ENCODE measurements around the gene SETDB2. TPM values are rescaled to one million over a fixed set of nuclear protein-coding genes. Genes with fewer than 3 reads are reported as not detected.
A peak's percentile ranks its signal among the peaks of the same experiment; 100 is the strongest.
"Not testable (repeated sequence)": the region's sequence is repeated elsewhere in the genome, so short reads cannot be mapped to it uniquely, and the experiment has no call there.

Gene SETDB2
- total and polyA plus RNA-seq, 2 donors = 8.1 to 15.5 TPM

DNA sequence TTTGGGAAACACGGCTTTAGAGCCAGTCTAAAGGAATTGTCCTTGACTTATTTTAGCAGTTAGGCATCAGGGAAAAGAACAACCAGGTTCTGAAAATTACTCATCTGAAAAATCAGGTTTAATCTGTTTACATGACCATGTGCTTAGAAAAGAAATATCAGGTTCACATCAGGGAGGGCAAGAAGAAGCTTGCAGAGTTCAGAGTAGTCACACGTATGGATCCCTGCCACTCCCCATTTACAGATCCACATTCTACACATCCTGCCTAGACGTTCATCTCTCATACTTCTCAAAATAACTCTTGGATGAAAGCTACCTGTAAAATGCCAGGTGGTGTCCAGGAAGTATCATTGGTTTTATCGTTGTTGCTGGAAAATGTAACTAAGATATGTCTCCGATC, 37.7 kb downstream of the SETDB2 start:
- DNase-seq (ENCODE audit: low read depth in 6 of 9, low spot score in 9 of 9) = no peak
- Histone ChIP-seq H3K4me3 (ENCODE audit: low read length in 2 of 2) (no peak overlapping the region), H3K9me3 (ENCODE audit: control insufficient read depth in 2 of 2, insufficient read depth in 1 of 2, low read length in 1 of 2) (no peaks in the 10 kb centered on the region), H3K27me3 (ENCODE audit: control insufficient read depth in 2 of 2, insufficient read depth in 1 of 2, low read length in 1 of 2) (no peaks in the 10 kb centered on the region), H3K4me1 (ENCODE audit: control insufficient read depth in 2 of 2, insufficient read depth in 2 of 2, low read length in 2 of 2) (no peaks in the 10 kb centered on the region), H3K36me3 (ENCODE audit: control insufficient read depth in 2 of 2, insufficient read depth in 2 of 2, low read length in 1 of 2) (peaks cover 31 to 68% of the 10 kb centered on the region in 2 donors), H3K27ac (ENCODE audit: low read depth in 1 of 2, low read length in 1 of 2) (no peak overlapping the region)
- WGBS = 93% methylated on average over 5 of the region's 5 CpGs

DNA sequence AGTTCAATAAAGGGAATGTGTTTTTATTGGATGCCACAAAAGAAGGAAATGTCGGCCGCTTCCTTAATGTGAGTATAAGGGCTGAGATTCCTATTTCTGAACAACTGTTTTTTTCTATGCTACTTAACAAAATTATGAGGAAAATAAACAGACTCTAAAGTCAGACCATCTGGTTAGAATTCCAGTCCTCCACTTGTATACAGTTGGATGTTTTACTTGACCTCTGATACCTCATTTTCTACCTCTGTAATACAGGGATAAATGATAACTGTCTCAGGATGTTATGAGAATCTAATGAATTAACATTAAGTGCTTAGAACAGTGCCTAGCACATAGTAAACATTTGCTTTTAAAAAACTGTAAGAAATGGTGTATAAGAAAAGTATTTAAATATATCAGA, 44.5 kb downstream of the SETDB2 start:
- 98% methylated on average over 2 of the region's 2 CpGs for WGBS
- Histone ChIP-seq H3K9me3 (ENCODE audit: control insufficient read depth in 2 of 2, insufficient read depth in 1 of 2, low read length in 1 of 2) (no peaks in the 10 kb centered on the region), H3K27ac (ENCODE audit: low read depth in 1 of 2, low read length in 1 of 2) (no peak overlapping the region), H3K27me3 (ENCODE audit: control insufficient read depth in 2 of 2, insufficient read depth in 1 of 2, low read length in 1 of 2) (no peaks in the 10 kb centered on the region), H3K36me3 (ENCODE audit: control insufficient read depth in 2 of 2, insufficient read depth in 2 of 2, low read length in 1 of 2) (peaks cover 13 to 28% of the 10 kb centered on the region in 2 donors), H3K4me3 (ENCODE audit: low read length in 2 of 2) (no peak overlapping the region), H3K4me1 (ENCODE audit: control insufficient read depth in 2 of 2, insufficient read depth in 2 of 2, low read length in 2 of 2) (no peaks in the 10 kb centered on the region)
- no peak for DNase-seq (ENCODE audit: low read depth in 6 of 9, low spot score in 9 of 9)

DNA sequence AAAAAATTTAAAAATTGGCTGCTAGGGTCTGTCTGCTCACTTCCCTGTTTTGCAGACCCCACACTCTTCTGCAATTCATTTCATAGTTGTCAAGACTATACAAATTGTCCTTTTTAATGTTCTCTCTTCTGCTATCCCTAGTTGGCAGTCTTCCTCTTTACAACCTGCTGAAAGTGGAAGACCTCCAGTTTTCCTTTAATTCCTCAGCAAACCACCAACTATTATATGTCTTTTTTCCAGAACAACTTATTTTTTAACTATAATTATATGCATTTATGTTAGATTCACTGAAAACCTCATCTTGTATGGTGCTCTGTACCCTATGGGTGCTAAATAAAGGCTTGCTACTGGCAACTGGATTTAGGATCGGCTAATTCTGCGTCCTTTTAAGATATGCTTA, 50.6 kb downstream of the SETDB2 start:
- Histone ChIP-seq H3K27me3 (ENCODE audit: control insufficient read depth in 2 of 2, insufficient read depth in 1 of 2, low read length in 1 of 2) (no peaks in the 10 kb centered on the region), H3K4me3 (ENCODE audit: low read length in 2 of 2) (peak overlapping the region; percentile 73 to 84), H3K27ac (ENCODE audit: low read depth in 1 of 2, low read length in 1 of 2) (peak overlapping the region in 1 of 2 donors; percentile 36), H3K4me1 (ENCODE audit: control insufficient read depth in 2 of 2, insufficient read depth in 2 of 2, low read length in 2 of 2) (peaks cover 11 to 19% of the 10 kb centered on the region in 2 donors), H3K9me3 (ENCODE audit: control insufficient read depth in 2 of 2, insufficient read depth in 1 of 2, low read length in 1 of 2) (no peaks in the 10 kb centered on the region), H3K36me3 (ENCODE audit: control insufficient read depth in 2 of 2, insufficient read depth in 2 of 2, low read length in 1 of 2) (peaks cover 6 to 19% of the 10 kb centered on the region in 2 donors)
- 65% methylated on average over 2 of the region's 2 CpGs for WGBS
- DNase-seq (ENCODE audit: low read depth in 6 of 9, low spot score in 9 of 9) = peak in 2 of 9 donors; percentile 7 to 26

DNA sequence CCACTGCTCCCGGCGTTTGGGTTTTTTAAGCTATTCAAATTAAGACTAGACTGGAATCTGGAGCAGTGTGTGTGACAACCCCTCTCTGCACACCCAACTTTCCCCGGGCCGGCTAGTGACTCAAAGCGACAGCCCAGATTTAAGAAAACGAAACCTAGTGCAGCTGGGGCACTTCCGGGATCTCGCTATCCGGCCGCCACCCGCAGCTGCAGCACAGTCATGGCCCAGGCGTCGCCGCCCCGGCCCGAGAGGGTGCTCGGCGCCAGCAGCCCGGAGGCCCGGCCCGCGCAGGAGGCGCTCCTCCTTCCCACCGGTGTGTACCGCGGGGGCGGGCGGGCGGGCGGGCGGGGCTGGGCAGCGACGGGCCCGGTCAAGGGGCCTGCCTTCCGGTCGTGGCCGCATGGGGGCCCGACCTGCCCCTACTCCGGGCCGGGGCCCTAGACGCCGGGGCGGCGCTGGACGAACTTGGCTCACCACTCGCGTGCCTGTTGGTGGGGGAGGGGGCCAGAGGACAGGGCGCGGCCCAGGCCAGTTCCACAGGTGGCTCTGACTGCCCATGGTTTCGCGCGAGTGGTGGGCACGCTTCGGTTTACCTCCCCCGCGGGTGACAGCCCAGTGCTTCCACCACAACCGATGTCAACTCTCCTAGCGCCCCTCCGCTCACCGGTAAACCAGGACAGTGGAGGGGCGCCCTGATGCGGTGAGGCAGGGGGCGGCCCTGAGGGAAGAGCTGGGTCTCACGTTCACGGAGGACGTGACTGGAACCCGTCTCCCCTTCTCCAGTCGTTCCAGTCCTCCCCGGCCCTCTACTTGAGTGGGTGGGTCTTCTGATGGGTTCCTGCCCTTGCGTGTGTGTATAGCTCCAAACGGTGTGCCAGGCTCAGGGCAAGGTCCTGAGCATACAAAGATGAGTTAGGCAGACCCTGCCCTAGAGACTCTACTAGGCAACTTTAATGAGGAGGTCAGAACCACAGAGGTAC, 52.0 kb downstream of the SETDB2 start, which contains the start of gene PHF11:
Gene PHF11 (plus strand): TSS at position 171 of the 980 bp plus-strand sequence. CDS start 49 bp downstream, at position 220.
- H3K27ac ChIP-seq (ENCODE audit: low read depth in 1 of 2, low read length in 1 of 2) = peak within 1 kb of the TSS; percentile 85 to 95
- WGBS = under 1% methylated on average over 71 of the region's 71 CpGs
- DNase-seq (ENCODE audit: low read depth in 6 of 9, low spot score in 9 of 9) = peak; percentile 55 to 91 (median 75)
- H3K9me3 ChIP-seq (ENCODE audit: control insufficient read depth in 2 of 2, insufficient read depth in 1 of 2, low read length in 1 of 2) = no peaks in the 10 kb centered on the region
- peaks cover 6 to 26% of the 10 kb centered on the region in 2 donors for H3K36me3 ChIP-seq (ENCODE audit: control insufficient read depth in 2 of 2, insufficient read depth in 2 of 2, low read length in 1 of 2)
- peaks cover 11 to 19% of the 10 kb centered on the region in 2 donors for H3K4me1 ChIP-seq (ENCODE audit: control insufficient read depth in 2 of 2, insufficient read depth in 2 of 2, low read length in 2 of 2)
- peak within 1 kb of the TSS; percentile 73 to 84 for H3K4me3 ChIP-seq (ENCODE audit: low read length in 2 of 2)
- no peaks in the 10 kb centered on the region for H3K27me3 ChIP-seq (ENCODE audit: control insufficient read depth in 2 of 2, insufficient read depth in 1 of 2, low read length in 1 of 2)

- H3K27me3 ChIP-seq (ENCODE audit: control insufficient read depth in 2 of 2, insufficient read depth in 1 of 2, low read length in 1 of 2); H3K9me3 ChIP-seq (ENCODE audit: control insufficient read depth in 2 of 2, insufficient read depth in 1 of 2, low read length in 1 of 2): not testable (repeated sequence)
- H3K4me3 ChIP-seq (ENCODE audit: low read length in 2 of 2) = peak overlapping the region in 1 of 2 donors; percentile 73
- WGBS = 80% methylated on average over 11 of the region's 11 CpGs
- peaks cover 11 to 19% of the 10 kb centered on the region in 2 donors for H3K4me1 ChIP-seq (ENCODE audit: control insufficient read depth in 2 of 2, insufficient read depth in 2 of 2, low read length in 2 of 2)
- peak in 2 of 9 donors; percentile 15 to 34 for DNase-seq (ENCODE audit: low read depth in 6 of 9, low spot score in 9 of 9)
- H3K27ac ChIP-seq (ENCODE audit: low read depth in 1 of 2, low read length in 1 of 2) = peak overlapping the region in 1 of 2 donors; percentile 80
- H3K36me3 ChIP-seq (ENCODE audit: control insufficient read depth in 2 of 2, insufficient read depth in 2 of 2, low read length in 1 of 2) = peaks cover 6 to 23% of the 10 kb centered on the region in 2 donors
Measured at GRCh38 chr13:49496837-49497236, 52.8 kb downstream of the SETDB2 start.

GRCh38 chr13:49497272-49497671, 53.2 kb downstream of the SETDB2 start:
- Histone ChIP-seq H3K27me3 (ENCODE audit: control insufficient read depth in 2 of 2, insufficient read depth in 1 of 2, low read length in 1 of 2) (no peaks in the 10 kb centered on the region), H3K4me3 (ENCODE audit: low read length in 2 of 2) (no peak overlapping the region), H3K4me1 (ENCODE audit: control insufficient read depth in 2 of 2, insufficient read depth in 2 of 2, low read length in 2 of 2) (peaks cover 11 to 19% of the 10 kb centered on the region in 2 donors), H3K36me3 (ENCODE audit: control insufficient read depth in 2 of 2, insufficient read depth in 2 of 2, low read length in 1 of 2) (peaks cover 6 to 26% of the 10 kb centered on the region in 2 donors), H3K27ac (ENCODE audit: low read depth in 1 of 2, low read length in 1 of 2) (no peak overlapping the region), H3K9me3 (ENCODE audit: control insufficient read depth in 2 of 2, insufficient read depth in 1 of 2, low read length in 1 of 2) (no peaks in the 10 kb centered on the region)
- 98% methylated on average over 5 of the region's 5 CpGs for WGBS
- DNase-seq (ENCODE audit: low read depth in 6 of 9, low spot score in 9 of 9) = no peak

DNA sequence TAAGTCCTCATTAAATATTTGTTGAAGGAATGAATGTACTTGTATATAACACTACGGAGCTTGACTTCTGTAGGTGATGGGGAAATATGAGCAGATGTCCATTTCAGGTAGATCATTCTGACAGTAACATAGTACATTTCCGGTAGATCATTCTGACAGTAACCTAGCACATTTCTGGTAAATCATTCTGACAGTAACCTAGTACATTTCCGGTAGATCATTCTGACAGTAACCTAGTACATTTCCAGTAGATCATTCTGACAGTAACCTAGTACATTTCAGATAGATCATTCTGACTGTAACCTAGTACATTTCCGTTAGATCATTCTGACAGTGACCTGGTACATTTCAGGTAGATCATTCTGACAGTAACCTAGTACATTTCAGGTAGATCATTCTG, 54.1 kb downstream of the SETDB2 start:
- peaks cover 6 to 28% of the 10 kb centered on the region in 2 donors for H3K36me3 ChIP-seq (ENCODE audit: control insufficient read depth in 2 of 2, insufficient read depth in 2 of 2, low read length in 1 of 2)
- no peaks in the 10 kb centered on the region for H3K27me3 ChIP-seq (ENCODE audit: control insufficient read depth in 2 of 2, insufficient read depth in 1 of 2, low read length in 1 of 2)
- WGBS = 94% methylated on average over 4 of the region's 4 CpGs
- H3K27ac ChIP-seq (ENCODE audit: low read depth in 1 of 2, low read length in 1 of 2) = no peak overlapping the region
- no peak overlapping the region for H3K4me3 ChIP-seq (ENCODE audit: low read length in 2 of 2)
- no peak for DNase-seq (ENCODE audit: low read depth in 6 of 9, low spot score in 9 of 9)
- no peaks in the 10 kb centered on the region for H3K9me3 ChIP-seq (ENCODE audit: control insufficient read depth in 2 of 2, insufficient read depth in 1 of 2, low read length in 1 of 2)
- H3K4me1 ChIP-seq (ENCODE audit: control insufficient read depth in 2 of 2, insufficient read depth in 2 of 2, low read length in 2 of 2) = peaks cover 11 to 19% of the 10 kb centered on the region in 2 donors

- 93% methylated on average over 6 of the region's 6 CpGs for WGBS
- H3K36me3 ChIP-seq (ENCODE audit: control insufficient read depth in 2 of 2, insufficient read depth in 2 of 2, low read length in 1 of 2) = peaks cover 6 to 32% of the 10 kb centered on the region in 2 donors
- H3K9me3 ChIP-seq (ENCODE audit: control insufficient read depth in 2 of 2, insufficient read depth in 1 of 2, low read length in 1 of 2) = no peaks in the 10 kb centered on the region
- H3K27me3 ChIP-seq (ENCODE audit: control insufficient read depth in 2 of 2, insufficient read depth in 1 of 2, low read length in 1 of 2) = no peaks in the 10 kb centered on the region
- no peak for DNase-seq (ENCODE audit: low read depth in 6 of 9, low spot score in 9 of 9)
- no peak overlapping the region for H3K4me3 ChIP-seq (ENCODE audit: low read length in 2 of 2)
- H3K27ac ChIP-seq (ENCODE audit: low read depth in 1 of 2, low read length in 1 of 2) = no peak overlapping the region
- peaks cover 5 to 12% of the 10 kb centered on the region in 2 donors for H3K4me1 ChIP-seq (ENCODE audit: control insufficient read depth in 2 of 2, insufficient read depth in 2 of 2, low read length in 2 of 2)
Measured at GRCh38 chr13:49499889-49500660, 56.0 kb downstream of the SETDB2 start.
